Activated effector memory CD4-positive, alpha-beta T cell treated with Interleukin-2 at 50 U/mL for 16 hours (primary cell): Measurements from ENCODE around the gene SLC23A3.
A peak's percentile ranks its signal among the peaks of the same experiment; 100 is the strongest.

Source experiments
- DNase-seq: peaks from one replicate; pipeline ENCODE4 v3.0.0-alpha.2; 2020

Gene SLC23A3

GRCh38 chr2:219131744-219132143 is 38.1 kb downstream of the SLC23A3 start:
- DNase-seq, result no peak

GRCh38 chr2:219131327-219131726 is 38.5 kb downstream of the SLC23A3 start:
- no peak for DNase-seq

GRCh38 chr2:219129589-219129988 is 40.2 kb downstream of the SLC23A3 start:
- DNase-seq, result no peak

GRCh38 chr2:219128396-219128795 is 41.4 kb downstream of the SLC23A3 start:
- DNase-seq, result no peak

GRCh38 chr2:219127037-219127635 is 42.7 kb downstream of the SLC23A3 start:
- no peak for DNase-seq

- no peak for DNase-seq
Observed at GRCh38 chr2:219126555-219126954, 43.3 kb downstream of the SLC23A3 start.

- no peak for DNase-seq
Observed at GRCh38 chr2:219125886-219126270, 44.0 kb downstream of the SLC23A3 start.

- DNase-seq, result no peak
Observed at GRCh38 chr2:219125225-219125885, 44.5 kb downstream of the SLC23A3 start.

GRCh38 chr2:219124381-219125110 is 45.3 kb downstream of the SLC23A3 start:
- DNase-seq, result no peak

GRCh38 chr2:219123356-219124135 is 46.3 kb downstream of the SLC23A3 start:
- DNase-seq, result no peak

GRCh38 chr2:219122202-219122980 is 47.4 kb downstream of the SLC23A3 start:
- no peak for DNase-seq

GRCh38 chr2:219120082-219120481 is 49.7 kb downstream of the SLC23A3 start:
- no peak for DNase-seq

GRCh38 chr2:219119422-219120043 is 50.3 kb downstream of the SLC23A3 start:
- DNase-seq, result peak; percentile 18

GRCh38 chr2:219118504-219118903 is 51.3 kb downstream of the SLC23A3 start:
- DNase-seq, result no peak

- no peak for DNase-seq
Observed at GRCh38 chr2:219116776-219117646, 52.8 kb downstream of the SLC23A3 start.

- no peak for DNase-seq
Observed at GRCh38 chr2:219112651-219113338, 57.0 kb downstream of the SLC23A3 start.

GRCh38 chr2:219112062-219112406 is 57.8 kb downstream of the SLC23A3 start:
- no peak for DNase-seq
